Measurements from ENCODE around the gene KRT20. TPM values are rescaled to one million over a fixed set of nuclear protein-coding genes. Genes with fewer than 3 reads are reported as not detected.

KRT20 gene
- total and polyA plus RNA-seq, 4 donors: not detected

- H3K9me3 ChIP-seq (ENCODE audit: control insufficient read depth, insufficient read depth, low read length): no peaks in the 10 kb centered on the region
- no peaks in the 10 kb centered on the region for H3K27me3 ChIP-seq (ENCODE audit: control insufficient read depth, insufficient read depth, low read length)
- H3K4me1 ChIP-seq (ENCODE audit: control insufficient read depth, insufficient read depth, low read length): no peaks in the 10 kb centered on the region
- no peaks in the 10 kb centered on the region for H3K36me3 ChIP-seq (ENCODE audit: control insufficient read depth, insufficient read depth, low read length)
- no peak overlapping the region for H3K27ac ChIP-seq (ENCODE audit: low read depth, low read length)
- WGBS (ENCODE audit: insufficient coverage): 87% methylated on average over 2 of the region's 4 CpGs
- DNase-seq (ENCODE audit: low read depth in 4 of 6, low spot score in 6 of 6): no peak
- H3K4me3 ChIP-seq (ENCODE audit: low read depth, low read length): no peak overlapping the region
Measured at GRCh38 chr17:40844671-40845107, 40.4 kb downstream of the KRT20 start.

DNA sequence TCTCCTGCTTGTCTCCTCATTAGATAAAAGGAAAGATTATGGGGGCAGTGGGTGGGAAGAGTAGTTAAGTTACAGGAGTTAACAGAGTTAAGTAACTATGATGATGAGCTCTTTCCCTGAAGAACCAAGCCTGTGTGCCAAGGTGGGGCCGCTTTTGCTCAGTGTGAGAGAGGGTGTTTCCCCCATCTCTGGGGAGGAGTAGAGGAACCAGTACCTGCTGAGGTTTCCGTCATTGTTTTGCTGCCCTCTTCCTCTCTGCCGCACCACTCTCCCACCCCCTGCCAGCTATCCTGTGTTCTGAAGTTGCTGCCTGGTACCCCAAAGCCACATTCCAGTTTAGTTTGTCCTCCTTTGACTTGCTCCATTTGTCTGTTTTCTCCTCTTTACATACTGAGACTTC, 41.8 kb downstream of the KRT20 start:
- no CpG with 5 or more reads among the region's 3 CpGs for WGBS (ENCODE audit: insufficient coverage)
- no peaks in the 10 kb centered on the region for H3K9me3 ChIP-seq (ENCODE audit: control insufficient read depth, insufficient read depth, low read length)
- H3K27ac ChIP-seq (ENCODE audit: low read depth, low read length): no peak overlapping the region
- H3K4me3 ChIP-seq (ENCODE audit: low read depth, low read length): no peak overlapping the region
- H3K4me1 ChIP-seq (ENCODE audit: control insufficient read depth, insufficient read depth, low read length): no peaks in the 10 kb centered on the region
- no peaks in the 10 kb centered on the region for H3K36me3 ChIP-seq (ENCODE audit: control insufficient read depth, insufficient read depth, low read length)
- no peak for DNase-seq (ENCODE audit: low read depth in 4 of 6, low spot score in 6 of 6)
- H3K27me3 ChIP-seq (ENCODE audit: control insufficient read depth, insufficient read depth, low read length): no peaks in the 10 kb centered on the region

GRCh38 chr17:40841246-40841645, 43.8 kb downstream of the KRT20 start:
- Histone ChIP-seq H3K4me3 (ENCODE audit: low read depth, low read length) (no peak overlapping the region), H3K36me3 (ENCODE audit: control insufficient read depth, insufficient read depth, low read length) (no peaks in the 10 kb centered on the region), H3K27me3 (ENCODE audit: control insufficient read depth, insufficient read depth, low read length) (no peaks in the 10 kb centered on the region), H3K27ac (ENCODE audit: low read depth, low read length) (no peak overlapping the region), H3K9me3 (ENCODE audit: control insufficient read depth, insufficient read depth, low read length) (no peaks in the 10 kb centered on the region), H3K4me1 (ENCODE audit: control insufficient read depth, insufficient read depth, low read length) (no peaks in the 10 kb centered on the region)
- DNase-seq (ENCODE audit: low read depth in 4 of 6, low spot score in 6 of 6): no peak
- no CpG with 5 or more reads among the region's 3 CpGs for WGBS (ENCODE audit: insufficient coverage)

DNA sequence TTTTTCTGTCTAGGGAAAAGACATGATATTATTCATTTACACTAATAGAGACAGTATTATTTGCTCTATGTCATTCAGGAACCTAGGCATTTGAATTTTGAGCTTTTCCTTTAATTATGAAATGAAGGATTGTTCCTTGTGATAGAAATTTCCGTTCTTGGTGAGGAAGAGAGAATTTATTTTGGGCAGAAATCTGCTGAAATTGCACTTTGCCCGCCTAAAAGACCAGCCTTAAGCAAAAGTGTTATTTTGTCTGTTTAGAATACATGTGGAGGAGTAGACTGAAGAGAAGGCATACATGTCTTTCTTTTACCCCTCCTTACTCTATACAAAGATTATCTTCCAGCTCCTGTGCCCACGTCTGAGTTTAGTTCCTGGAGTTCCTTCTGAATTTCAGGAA, 45.8 kb downstream of the KRT20 start:
- DNase-seq (ENCODE audit: low read depth in 4 of 6, low spot score in 6 of 6): no peak
- peaks cover 5% of the 10 kb centered on the region for H3K36me3 ChIP-seq (ENCODE audit: control insufficient read depth, insufficient read depth, low read length)
- H3K27me3 ChIP-seq (ENCODE audit: control insufficient read depth, insufficient read depth, low read length): no peaks in the 10 kb centered on the region
- H3K9me3 ChIP-seq (ENCODE audit: control insufficient read depth, insufficient read depth, low read length): no peaks in the 10 kb centered on the region
- H3K4me3 ChIP-seq (ENCODE audit: low read depth, low read length): no peak overlapping the region
- 83% methylated on average over 2 of the region's 3 CpGs for WGBS (ENCODE audit: insufficient coverage)
- H3K27ac ChIP-seq (ENCODE audit: low read depth, low read length): no peak overlapping the region
- no peaks in the 10 kb centered on the region for H3K4me1 ChIP-seq (ENCODE audit: control insufficient read depth, insufficient read depth, low read length)

- H3K9me3 ChIP-seq (ENCODE audit: control insufficient read depth, insufficient read depth, low read length): no peaks in the 10 kb centered on the region
- peaks cover 5% of the 10 kb centered on the region for H3K36me3 ChIP-seq (ENCODE audit: control insufficient read depth, insufficient read depth, low read length)
- no peak overlapping the region for H3K4me3 ChIP-seq (ENCODE audit: low read depth, low read length)
- H3K27ac ChIP-seq (ENCODE audit: low read depth, low read length): no peak overlapping the region
- no peak for DNase-seq (ENCODE audit: low read depth in 4 of 6, low spot score in 6 of 6)
- WGBS (ENCODE audit: insufficient coverage): no CpG with 5 or more reads among the region's 4 CpGs
- no peaks in the 10 kb centered on the region for H3K27me3 ChIP-seq (ENCODE audit: control insufficient read depth, insufficient read depth, low read length)
- H3K4me1 ChIP-seq (ENCODE audit: control insufficient read depth, insufficient read depth, low read length): no peaks in the 10 kb centered on the region
Measured at GRCh38 chr17:40836020-40836419, 49.0 kb downstream of the KRT20 start.

DNA sequence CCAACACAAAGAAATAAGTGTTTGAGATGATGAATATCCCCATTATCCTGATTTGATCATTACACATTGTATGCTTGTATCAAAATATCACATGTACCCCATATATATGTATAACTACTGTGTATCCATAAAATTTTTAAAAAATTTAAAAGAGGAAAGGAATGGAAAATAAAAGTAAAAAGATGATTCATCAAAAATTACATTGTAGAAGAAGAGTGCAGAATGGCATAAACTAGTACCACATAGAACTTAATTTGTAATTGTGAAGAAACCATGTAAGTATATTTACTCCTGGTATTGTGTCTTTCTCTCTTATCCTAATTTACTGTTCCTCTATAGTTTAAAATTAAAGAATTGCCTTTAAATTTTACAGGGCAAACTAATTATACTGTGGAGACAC, 51.2 kb downstream of the KRT20 start:
- no peaks in the 10 kb centered on the region for H3K9me3 ChIP-seq (ENCODE audit: control insufficient read depth, insufficient read depth, low read length)
- no peaks in the 10 kb centered on the region for H3K27me3 ChIP-seq (ENCODE audit: control insufficient read depth, insufficient read depth, low read length)
- peaks cover 5% of the 10 kb centered on the region for H3K36me3 ChIP-seq (ENCODE audit: control insufficient read depth, insufficient read depth, low read length)
- no peaks in the 10 kb centered on the region for H3K4me1 ChIP-seq (ENCODE audit: control insufficient read depth, insufficient read depth, low read length)
- no peak for DNase-seq (ENCODE audit: low read depth in 4 of 6, low spot score in 6 of 6)
- no peak overlapping the region for H3K27ac ChIP-seq (ENCODE audit: low read depth, low read length)
- H3K4me3 ChIP-seq (ENCODE audit: low read depth, low read length): no peak overlapping the region

DNA sequence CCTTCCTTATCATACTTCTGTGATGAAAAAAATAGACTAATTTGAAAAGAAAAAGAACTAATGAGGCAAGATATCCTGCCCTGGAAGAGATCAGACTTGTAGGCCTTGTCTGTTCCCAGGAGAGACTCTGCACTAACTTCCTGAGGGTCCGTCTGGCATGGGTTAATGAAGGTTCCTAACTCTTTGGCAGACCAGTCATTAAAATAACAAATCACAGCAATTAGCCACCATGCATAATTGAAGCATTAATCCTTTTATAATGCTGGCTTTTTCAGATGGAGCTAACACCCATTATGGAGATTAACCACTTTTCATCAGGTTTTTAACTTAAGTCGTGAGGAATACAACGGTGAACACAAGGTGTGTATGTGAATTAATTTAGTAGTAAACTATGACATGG, 52.2 kb downstream of the KRT20 start:
- Histone ChIP-seq H3K27me3 (ENCODE audit: control insufficient read depth, insufficient read depth, low read length) (no peaks in the 10 kb centered on the region), H3K4me1 (ENCODE audit: control insufficient read depth, insufficient read depth, low read length) (no peaks in the 10 kb centered on the region), H3K27ac (ENCODE audit: low read depth, low read length) (no peak overlapping the region), H3K4me3 (ENCODE audit: low read depth, low read length) (no peak overlapping the region), H3K9me3 (ENCODE audit: control insufficient read depth, insufficient read depth, low read length) (no peaks in the 10 kb centered on the region), H3K36me3 (ENCODE audit: control insufficient read depth, insufficient read depth, low read length) (peaks cover 5% of the 10 kb centered on the region)
- WGBS (ENCODE audit: insufficient coverage): no CpG with 5 or more reads among the region's 3 CpGs
- DNase-seq (ENCODE audit: low read depth in 4 of 6, low spot score in 6 of 6): peak in 1 of 6 donors; percentile 28

GRCh38 chr17:40830085-40830776, 54.8 kb downstream of the KRT20 start:
- H3K4me1 ChIP-seq (ENCODE audit: control insufficient read depth, insufficient read depth, low read length): no peaks in the 10 kb centered on the region
- H3K36me3 ChIP-seq (ENCODE audit: control insufficient read depth, insufficient read depth, low read length): peaks cover 5% of the 10 kb centered on the region
- no CpG with 5 or more reads among the region's 2 CpGs for WGBS (ENCODE audit: insufficient coverage)
- H3K4me3 ChIP-seq (ENCODE audit: low read depth, low read length): no peak overlapping the region
- DNase-seq (ENCODE audit: low read depth in 4 of 6, low spot score in 6 of 6): no peak
- H3K27ac ChIP-seq (ENCODE audit: low read depth, low read length): no peak overlapping the region
- H3K27me3 ChIP-seq (ENCODE audit: control insufficient read depth, insufficient read depth, low read length): no peaks in the 10 kb centered on the region
- H3K9me3 ChIP-seq (ENCODE audit: control insufficient read depth, insufficient read depth, low read length): no peaks in the 10 kb centered on the region

- DNase-seq (ENCODE audit: low read depth in 4 of 6, low spot score in 6 of 6): peak in 1 of 6 donors; percentile 32
- H3K4me3 ChIP-seq (ENCODE audit: low read depth, low read length): no peak overlapping the region
- H3K27me3 ChIP-seq (ENCODE audit: control insufficient read depth, insufficient read depth, low read length): no peaks in the 10 kb centered on the region
- H3K9me3 ChIP-seq (ENCODE audit: control insufficient read depth, insufficient read depth, low read length): no peaks in the 10 kb centered on the region
- WGBS (ENCODE audit: insufficient coverage): no CpG with 5 or more reads among the region's 4 CpGs
- H3K27ac ChIP-seq (ENCODE audit: low read depth, low read length): peak overlapping the region; percentile 69
- H3K4me1 ChIP-seq (ENCODE audit: control insufficient read depth, insufficient read depth, low read length): no peaks in the 10 kb centered on the region
- no peaks in the 10 kb centered on the region for H3K36me3 ChIP-seq (ENCODE audit: control insufficient read depth, insufficient read depth, low read length)
Measured at GRCh38 chr17:40828454-40829044, 56.5 kb downstream of the KRT20 start.

DNA sequence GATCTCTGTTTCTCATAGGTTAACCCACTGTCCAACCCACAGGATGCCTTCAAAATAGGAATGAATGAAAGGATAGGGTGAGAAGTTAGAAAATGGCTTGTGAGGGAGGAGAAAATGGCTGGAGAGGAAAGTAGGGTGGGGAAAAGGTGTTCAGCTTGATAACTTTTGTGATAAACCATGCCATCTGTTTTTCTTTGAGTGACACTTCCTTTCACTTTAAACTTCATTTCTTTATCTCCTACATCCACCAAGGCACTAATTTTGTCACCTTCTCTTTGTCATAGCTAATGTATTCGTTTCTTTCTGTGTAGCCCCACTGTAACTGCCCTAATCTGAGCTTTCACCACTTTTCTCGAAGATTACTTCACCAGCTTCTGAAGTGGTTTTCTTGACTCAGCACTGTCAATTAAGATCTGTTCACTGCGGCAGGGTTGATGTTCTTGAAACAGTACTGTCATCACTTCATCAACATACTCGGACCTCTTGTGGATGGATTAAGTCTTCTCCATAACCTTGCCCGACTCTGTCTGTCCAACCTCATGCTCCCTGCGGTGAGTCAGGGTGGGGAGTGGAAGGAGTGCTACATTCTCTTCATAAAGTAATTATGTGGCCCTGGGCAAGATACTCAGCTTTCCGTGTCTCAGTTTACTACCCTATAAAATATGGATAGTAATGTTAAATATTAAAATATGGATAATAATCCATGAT, 57.1 kb downstream of the KRT20 start:
- no peaks in the 10 kb centered on the region for H3K36me3 ChIP-seq (ENCODE audit: control insufficient read depth, insufficient read depth, low read length)
- DNase-seq (ENCODE audit: low read depth in 4 of 6, low spot score in 6 of 6): peak in 1 of 6 donors; percentile 26
- H3K9me3 ChIP-seq (ENCODE audit: control insufficient read depth, insufficient read depth, low read length): no peaks in the 10 kb centered on the region
- no peak overlapping the region for H3K4me3 ChIP-seq (ENCODE audit: low read depth, low read length)
- H3K4me1 ChIP-seq (ENCODE audit: control insufficient read depth, insufficient read depth, low read length): no peaks in the 10 kb centered on the region
- H3K27me3 ChIP-seq (ENCODE audit: control insufficient read depth, insufficient read depth, low read length): no peaks in the 10 kb centered on the region
- WGBS (ENCODE audit: insufficient coverage): 91% methylated on average over 2 of the region's 7 CpGs
- peak overlapping the region; percentile 69 for H3K27ac ChIP-seq (ENCODE audit: low read depth, low read length)
